H1 (cell line): ENCODE measurements around the gene ADCY3. TPM values are rescaled to one million over a fixed set of nuclear protein-coding genes. Genes with fewer than 3 reads are reported as not detected.

Experiments
- HDAC6 ChIP-seq: IDR thresholded peaks from one replicate; pipeline ENCODE4 v1.7.1; 2012; ENCODE audit warnings: low read depth, mild to moderate bottlenecking, inconsistent platforms, low read length, moderate library complexity
- SIN3A ChIP-seq, 2 experiments: IDR thresholded peaks in 1 of 2; conservative IDR thresholded peaks in 1 of 2; 2 replicates each; pipeline ENCODE4 v1.6.1; 2011 to 2012; ENCODE audit warnings: low read length in 2 of 2, improper control_type of control experiment in 1 of 2, low read depth in 1 of 2, mild to moderate bottlenecking in 1 of 2
- TBP ChIP-seq: IDR thresholded peaks from 2 replicates; pipeline ENCODE4 v1.6.1; 2011; ENCODE audit warnings: low read depth, low read length, improper control_type of control experiment
- polyA plus RNA-seq, 7 experiments: library from polyadenylated mRNA; depleted of rRNA in 3 of 7; stranded (reverse) in 5 of 7; unstranded in 2 of 7; fragments of >200 nt in 5 of 7; fragments of 200-250 nt in 2 of 7; gene quantifications; 1 replicate in 5 of 7; 2 replicates in 1 of 7; 4 replicates in 1 of 7; pipeline versions ENCODE4 v1.2.1 to v1.2.3, GENCODE V29; 2011 to 2013; ENCODE audit warnings: missing spikeins in 2 of 7, mixed read lengths in 2 of 7
- total RNA-seq: library from RNA; stranded (reverse); fragmentation: NEBNext Ultra II Directional; extraction: Animal tissue kit (Norgen Biotek cat#: 25700); gene quantifications from 2 replicates; pipeline ENCODE4 v1.2.1, GENCODE V29; 2021

ADCY3 gene
- total and polyA plus RNA-seq, 2 of the 8 experiments (the other 6 are each of a cell fraction or from before 2014, with no cell fraction given), result 45.1 to 52.9 TPM

- TF ChIP-seq SIN3A (conservative IDR thresholded peaks at IDR 0.05 in 1 of 2, IDR thresholded peaks at IDR 0.05 in 1 of 2; ENCODE audit: low read depth in 1 of 2, low read length in 2 of 2) (no peak), HDAC6 (no peak), TBP (no peak)
Observed at GRCh38 chr2:24853046-24853445, 67.0 kb downstream of the ADCY3 start (continued).
